ENCODE data around the gene ZNF618.

ZNF618 gene

DNA sequence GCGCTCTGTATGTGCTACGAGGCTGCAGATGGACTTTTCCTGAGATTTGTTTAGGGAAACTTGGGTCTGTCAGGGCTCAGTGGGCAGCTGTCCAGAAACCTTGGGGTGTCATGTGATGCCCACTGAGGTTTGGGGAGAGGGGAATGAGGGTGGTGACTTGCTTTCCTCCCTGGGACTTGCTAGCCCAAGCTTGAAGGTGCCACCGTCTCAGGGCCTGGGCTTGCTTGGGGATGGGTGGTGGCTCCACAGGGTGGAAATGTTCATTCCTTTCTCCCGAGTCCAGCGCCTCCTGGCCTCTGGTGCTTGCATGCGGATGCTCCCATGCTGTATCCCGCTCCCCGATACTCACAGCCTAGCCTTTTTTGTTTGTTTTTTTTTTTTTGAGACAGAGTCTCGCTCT, 33.3 kb downstream of the ZNF618 start:
- FAIRE-seq = no peak
- no peak for DNase-seq (ENCODE audit: insufficient read length, low spot score)
- TF ChIP-seq, protein P1, sequence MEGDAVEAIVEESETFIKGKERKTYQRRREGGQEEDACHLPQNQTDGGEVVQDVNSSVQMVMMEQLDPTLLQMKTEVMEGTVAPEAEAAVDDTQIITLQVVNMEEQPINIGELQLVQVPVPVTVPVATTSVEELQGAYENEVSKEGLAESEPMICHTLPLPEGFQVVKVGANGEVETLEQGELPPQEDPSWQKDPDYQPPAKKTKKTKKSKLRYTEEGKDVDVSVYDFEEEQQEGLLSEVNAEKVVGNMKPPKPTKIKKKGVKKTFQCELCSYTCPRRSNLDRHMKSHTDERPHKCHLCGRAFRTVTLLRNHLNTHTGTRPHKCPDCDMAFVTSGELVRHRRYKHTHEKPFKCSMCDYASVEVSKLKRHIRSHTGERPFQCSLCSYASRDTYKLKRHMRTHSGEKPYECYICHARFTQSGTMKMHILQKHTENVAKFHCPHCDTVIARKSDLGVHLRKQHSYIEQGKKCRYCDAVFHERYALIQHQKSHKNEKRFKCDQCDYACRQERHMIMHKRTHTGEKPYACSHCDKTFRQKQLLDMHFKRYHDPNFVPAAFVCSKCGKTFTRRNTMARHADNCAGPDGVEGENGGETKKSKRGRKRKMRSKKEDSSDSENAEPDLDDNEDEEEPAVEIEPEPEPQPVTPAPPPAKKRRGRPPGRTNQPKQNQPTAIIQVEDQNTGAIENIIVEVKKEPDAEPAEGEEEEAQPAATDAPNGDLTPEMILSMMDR (IDR thresholded peaks at IDR 0.05; ENCODE audit: insufficient read depth, missing control alignments) = no peak

DNA sequence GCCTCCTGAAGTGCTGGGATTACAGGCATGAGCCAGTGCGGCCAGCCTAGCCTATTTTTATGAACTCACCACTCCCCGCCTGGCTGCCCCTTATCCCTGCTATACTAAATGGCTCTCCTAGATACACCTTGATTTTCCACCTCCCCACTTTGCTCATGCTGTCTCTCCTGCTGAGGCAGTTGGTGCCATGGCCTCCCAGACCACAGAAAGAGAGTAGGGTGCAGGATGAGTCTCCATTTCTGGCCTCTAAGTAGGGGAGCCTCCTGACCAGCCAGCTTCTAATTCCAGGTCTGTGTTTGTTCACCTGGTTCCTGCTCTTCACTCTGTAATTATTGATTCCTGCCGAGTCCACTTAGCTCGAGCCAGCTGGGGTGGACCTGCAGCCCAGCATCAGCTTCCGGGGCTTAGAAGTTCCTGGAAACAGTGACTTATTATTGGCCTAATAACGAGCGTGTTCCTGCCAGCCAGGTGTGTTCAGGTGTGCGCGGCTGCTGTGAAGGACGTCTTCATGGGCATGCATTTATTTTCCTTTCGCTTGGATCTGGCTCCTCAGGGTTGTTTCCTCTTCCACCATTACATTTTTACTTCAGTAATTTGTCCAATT, 34.0 kb downstream of the ZNF618 start:
- TF ChIP-seq, protein P1 (IDR thresholded peaks at IDR 0.05; ENCODE audit: insufficient read depth, missing control alignments) = no peak
- FAIRE-seq (no peak), DNase-seq (ENCODE audit: insufficient read length, low spot score) (no peak)

DNA sequence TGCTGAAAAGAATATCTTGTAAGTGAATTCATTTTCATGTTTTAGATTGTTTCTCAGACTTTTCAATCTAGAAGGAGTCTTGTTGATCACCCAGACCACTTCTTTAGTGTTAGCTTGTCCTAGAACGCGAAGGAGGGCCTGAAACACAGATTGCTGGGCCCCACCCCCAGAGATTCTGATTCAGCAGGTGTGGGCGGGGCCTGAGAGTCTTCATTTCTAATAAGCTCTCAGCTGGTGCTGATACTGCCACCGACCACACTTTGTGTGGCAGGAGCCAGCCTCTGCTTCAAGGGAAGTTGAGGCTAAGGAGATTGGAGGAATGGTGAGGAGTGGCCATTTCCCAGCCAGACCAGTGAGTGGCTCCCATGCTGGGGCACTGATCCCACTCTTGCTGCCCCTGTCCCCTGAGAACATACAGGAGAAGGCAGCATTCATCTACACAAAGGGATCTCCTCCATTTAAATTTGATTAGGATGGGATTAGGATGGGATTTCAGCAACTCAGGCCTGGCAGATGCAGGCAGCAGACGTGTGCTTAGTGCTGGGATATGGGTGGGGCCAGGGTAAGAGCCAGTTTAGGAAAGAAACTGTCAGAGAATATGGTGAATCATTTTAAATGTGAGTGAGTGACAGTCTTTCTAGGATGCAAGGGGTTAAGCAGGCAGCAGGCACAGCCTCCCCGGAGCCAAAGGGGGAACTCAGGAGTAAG, 35.9 kb downstream of the ZNF618 start:
- peak; percentile 77 for FAIRE-seq
- DNase-seq (ENCODE audit: insufficient read length, low spot score) = peak; percentile 44
- TF ChIP-seq, protein P1 (IDR thresholded peaks at IDR 0.05; ENCODE audit: insufficient read depth, missing control alignments) = no peak

DNA sequence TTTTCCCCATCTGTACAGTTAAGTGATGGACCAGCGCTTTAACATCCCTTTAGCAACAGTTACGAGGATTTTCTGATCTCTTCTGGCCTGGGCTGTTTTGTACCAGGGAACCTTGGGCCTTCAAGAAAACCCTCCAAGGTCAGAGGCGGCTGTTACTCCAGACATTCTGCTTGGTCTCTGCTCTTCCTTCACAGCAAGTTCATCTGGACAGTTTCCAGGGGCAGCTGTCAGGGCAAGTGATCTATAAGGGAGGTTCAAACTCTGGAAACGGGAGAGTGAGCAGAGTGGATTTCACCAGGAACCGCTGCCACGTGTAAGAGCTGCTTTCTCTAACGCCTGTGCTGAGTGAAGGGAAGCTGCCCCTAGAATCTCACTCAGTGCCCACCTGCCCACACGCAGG, 36.7 kb downstream of the ZNF618 start:
- FAIRE-seq = no peak

DNA sequence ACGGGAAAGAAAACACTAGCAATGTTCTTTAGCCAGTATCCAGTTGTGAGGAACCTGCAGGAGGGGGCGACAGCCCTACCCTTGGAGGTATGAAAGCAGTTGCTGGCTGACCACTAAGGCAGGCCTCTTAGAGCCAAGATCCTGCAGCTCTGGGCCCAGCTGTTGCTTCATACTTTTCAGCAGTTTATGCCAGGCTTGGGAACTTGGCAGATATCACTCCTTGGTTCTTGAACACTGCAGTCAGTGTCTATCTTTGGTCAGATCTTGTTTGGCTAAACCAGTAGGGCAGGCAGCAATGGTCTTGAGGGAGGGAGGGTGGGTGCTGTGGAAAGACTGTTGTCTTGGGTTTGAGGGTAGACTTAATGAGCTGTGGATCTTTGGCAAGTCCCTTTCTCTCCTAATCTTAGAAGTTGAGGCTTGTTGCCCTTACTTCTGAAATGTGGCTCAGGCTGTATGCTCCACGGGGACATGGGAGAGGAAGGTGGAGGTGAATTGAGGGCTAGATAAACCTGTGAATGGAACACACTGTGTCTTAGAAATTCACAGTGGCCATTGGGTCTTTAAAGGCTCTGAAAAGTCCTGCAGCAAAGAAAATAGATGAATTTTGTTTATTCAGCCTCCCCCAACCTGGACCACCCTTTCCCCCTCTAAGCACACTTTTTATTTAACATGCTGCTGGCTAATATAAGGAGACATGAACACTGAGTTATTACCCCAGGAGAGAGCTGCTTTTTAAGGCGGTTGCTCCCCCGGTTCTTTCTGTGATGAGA, 37.5 kb downstream of the ZNF618 start:
- FAIRE-seq (no peak), DNase-seq (ENCODE audit: insufficient read length, low spot score) (no peak)
- TF ChIP-seq, protein P1 (IDR thresholded peaks at IDR 0.05; ENCODE audit: insufficient read depth, missing control alignments) = no peak

More for the DNA sequence above, 36.7 kb downstream of the ZNF618 start:
- TF ChIP-seq, protein P1 (IDR thresholded peaks at IDR 0.05; ENCODE audit: insufficient read depth, missing control alignments) = no peak
- DNase-seq (ENCODE audit: insufficient read length, low spot score) = no peak

DNA sequence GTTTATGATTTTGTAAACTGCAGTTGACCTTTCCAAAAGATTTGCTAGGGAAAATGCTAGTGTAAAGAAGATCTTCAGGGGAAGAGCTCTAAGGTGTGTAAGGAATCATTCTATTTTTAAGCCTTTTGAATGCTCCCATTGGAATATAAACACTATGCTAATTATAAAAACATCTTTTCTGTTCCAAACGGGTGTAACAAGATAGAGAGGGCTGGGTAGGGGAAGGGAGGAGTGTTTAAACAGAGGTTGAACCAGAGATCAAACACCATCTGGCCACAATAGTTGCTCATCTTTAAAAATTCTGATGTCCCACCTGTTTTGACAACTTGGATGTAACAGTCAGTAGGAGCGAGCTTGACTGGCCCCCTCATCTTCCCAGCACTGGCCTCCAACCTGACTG, 38.4 kb downstream of the ZNF618 start:
- TF ChIP-seq, protein P1 (IDR thresholded peaks at IDR 0.05; ENCODE audit: insufficient read depth, missing control alignments) = no peak
- FAIRE-seq = no peak
- no peak for DNase-seq (ENCODE audit: insufficient read length, low spot score)
